HCT116 (cell line): ENCODE results near the gene OBSL1.

Experiments used
- CEBPB ChIP-seq: IDR thresholded peaks from 2 replicates; pipeline ENCODE4 v1.6.1; 2012; ENCODE audit warnings: low read depth
- CTCF ChIP-seq, 3 experiments: fragments of 200-600 bp in 1 of 3; sonication (generic) in 1 of 3; IDR thresholded peaks in 2 of 3; conservative IDR thresholded peaks in 1 of 3; 2 replicates each; pipeline ENCODE4 v1.5.1; 2012 to 2017; ENCODE audit warnings: low read depth in 2 of 3, low read length in 2 of 3, antibody characterized with exemption in 1 of 3, borderline replicate concordance in 1 of 3, control low read depth in 1 of 3, mild to moderate bottlenecking in 1 of 3, mixed read lengths in 1 of 3, mixed run types in 1 of 3, moderate library complexity in 1 of 3; ENCODE audit not compliant: insufficient read depth in 1 of 3
- EZH2 ChIP-seq: fragments of 200-600 bp; sonication (generic); IDR thresholded peaks from 2 replicates; pipeline ENCODE4 v1.6.1; 2017; ENCODE audit warnings: antibody characterized with exemption, mixed run types
- YY1 ChIP-seq: IDR thresholded peaks from 2 replicates; pipeline ENCODE4 v1.6.1; 2011; ENCODE audit warnings: low read length, low read depth, moderate library complexity, mild to moderate bottlenecking; ENCODE audit not compliant: insufficient replicate concordance; ENCODE audit errors: extremely low read depth
- TF ChIP-seq, protein P1 (sequence below): IDR thresholded peaks from 2 replicates; pipeline ENCODE4 v1.6.1; 2012

GRCh38 chr2:219514196-219514761, 57.1 kb downstream of the OBSL1 start, which contains the start of gene ASIC4:
- TF ChIP-seq EZH2 (no peak), CEBPB (no peak), CTCF (IDR thresholded peaks at IDR 0.05 in 2 of 3, conservative IDR thresholded peaks at IDR 0.05 in 1 of 3; ENCODE audit: borderline replicate concordance in 1 of 3, insufficient read depth in 1 of 3, low read depth in 2 of 3, low read length in 2 of 3) (no peak), YY1 (no peak)
- TF ChIP-seq, protein P1, sequence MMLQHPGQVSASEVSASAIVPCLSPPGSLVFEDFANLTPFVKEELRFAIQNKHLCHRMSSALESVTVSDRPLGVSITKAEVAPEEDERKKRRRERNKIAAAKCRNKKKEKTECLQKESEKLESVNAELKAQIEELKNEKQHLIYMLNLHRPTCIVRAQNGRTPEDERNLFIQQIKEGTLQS, result no peak
